Heart right ventricle (tissue), 16 donors: ENCODE measurements around the gene LIPA. TPM values are rescaled to one million over a fixed set of nuclear protein-coding genes. Genes with fewer than 3 reads are reported as not detected.
A peak's percentile ranks its signal among the peaks of the same experiment; 100 is the strongest.

ENCODE experiments used
- ATAC-seq, 8 donors: fragments of 200-7000 bp; cut with Tn5 transposase; one replicate each; pipeline ENCODE4 v1.9.1; 2020; ENCODE audit warnings: mild to moderate bottlenecking in 8 of 8, moderate library complexity in 8 of 8, moderate number of reproducible peaks in 1 of 8
- DNase-seq, 2 donors: peaks; one replicate each; pipeline ENCODE4 v3.0.0-alpha.2; 2020
- H3K27ac ChIP-seq, 10 donors: fragments of 200-600 bp; sonication (generic) in 2 of 10; one replicate each; pipeline versions ENCODE4 v1.5.0 to v1.8.0; 2020 to 2022; ENCODE audit warnings: mild to moderate bottlenecking in 3 of 10
- H3K27me3 ChIP-seq, 7 donors: fragments of 200-600 bp; one replicate each; pipeline ENCODE4 v1.8.0; 2021 to 2022; ENCODE audit warnings: mild to moderate bottlenecking in 2 of 7
- H3K36me3 ChIP-seq, 9 donors: fragments of 200-600 bp; sonication (generic) in 1 of 9; one replicate each; pipeline versions ENCODE4 v1.5.0 to v1.8.0; 2020 to 2022; ENCODE audit warnings: mild to moderate bottlenecking in 2 of 9
- H3K4me1 ChIP-seq, 9 donors: fragments of 200-600 bp; sonication (generic) in 1 of 9; one replicate each; pipeline versions ENCODE4 v1.5.0 to v1.8.0; 2020 to 2022; ENCODE audit warnings: mild to moderate bottlenecking in 4 of 9
- H3K4me3 ChIP-seq, 10 donors: fragments of 200-600 bp; sonication (generic) in 2 of 10; one replicate each; pipeline versions ENCODE4 v1.5.0 to v1.8.0; 2020 to 2022; ENCODE audit warnings: mild to moderate bottlenecking in 7 of 10, moderate library complexity in 2 of 10
- H3K9me3 ChIP-seq, 11 donors: fragments of 200-600 bp in 10 of 11; sonication (generic) in 2 of 11; one replicate each; pipeline versions ENCODE4 v1.5.0 to v1.8.0; 2013 to 2022; ENCODE audit warnings: mild to moderate bottlenecking in 2 of 11, control low read depth in 1 of 11, moderate library complexity in 1 of 11
- WGBS, 2 donors: extraction: QIAGEN DNeasy Blood & Tissue Kit; methylation state at CpG; one replicate each; pipeline ENCODE4 v1.1.7; 2013; ENCODE audit warnings: inconsistent platforms in 1 of 2; 5-methylcytosine and 5-hydroxymethylcytosine counted together
- intact Hi-C, 10 donors: fragments of 100-400 bp; cut with DNase I; formaldehyde crosslinking; loops; one replicate each; pipeline versions ENCODE4 v1.11.1 to v1.14.2; 2022
- polyA plus RNA-seq, 2 donors: library from polyadenylated mRNA; stranded (reverse); fragments of 200-250 nt; gene quantifications; one replicate each; pipeline ENCODE4 v1.2.3, GENCODE V29; 2013
- total RNA-seq, 10 donors: library from RNA; stranded (reverse); fragmentation: NEBNext Ultra II Directional in 3 of 10; extraction: Animal tissue kit (Norgen Biotek cat#: 25700) in 3 of 10; gene quantifications; one replicate each; pipeline versions ENCODE4 v1.2.1 to v1.2.4, GENCODE V29; 2021 to 2023
- TF ChIP-seq, protein P1 (sequence below), 9 donors: fragments of 200-600 bp; sonication (generic) in 2 of 9; IDR thresholded peaks; one replicate each; pipeline versions ENCODE4 v1.5.0 to v1.8.0; 2021 to 2022; ENCODE audit warnings: antibody characterized with exemption in 9 of 9, mild to moderate bottlenecking in 5 of 9, moderate library complexity in 1 of 9
- donor health status: Arrhythmogenic right ventricular cardiomyopathy.
- donor health status: ischemic (EF 13 %, LVEDD 7.1; RV severe dilation, severe dysfunction).
- donor health status: healthy with polysubstance abuse.
- donor health status: DM: no; HTN: yes; CAD: no.
- donor health status: DM: no; HTN: no; CAD: no.
- donor health status: ischemic (EF 25% LVEDD 6.9; RV normal size, moderate dysfunction).
- donor health status: ischemic (EF 25% LVEDD 5.7; RV mildly dilated, moderate dysfunction).
- donor health status: healthy.
- donor health status: DM: yes; HTN: yes; CAD: no.
- donor health status: Ischemic cardiomyopathy.
- donor health status: ischemic (EF 35%, LVEDD 5.7; RV mildly dilated, moderate dysfunction).
- donor health status: nonischemic (EF 11% LVEDD 7.7; RV severe dilation, severe dysfunction).
- donor health status: DM: yes; HTN: yes; CAD: no.
- donor health status: PGD.
- donor health status: ischemic (EF 29% LVEDD 5.4; RV normal size, mild dysfunction).
- donor health status: nonischemic (EF 23%, LVEDD 6.1; RV moderate dilation, normal function).

Gene LIPA
- total and polyA plus RNA-seq, 12 donors, result 7.8 to 58.5 (median 15.3) TPM

DNA sequence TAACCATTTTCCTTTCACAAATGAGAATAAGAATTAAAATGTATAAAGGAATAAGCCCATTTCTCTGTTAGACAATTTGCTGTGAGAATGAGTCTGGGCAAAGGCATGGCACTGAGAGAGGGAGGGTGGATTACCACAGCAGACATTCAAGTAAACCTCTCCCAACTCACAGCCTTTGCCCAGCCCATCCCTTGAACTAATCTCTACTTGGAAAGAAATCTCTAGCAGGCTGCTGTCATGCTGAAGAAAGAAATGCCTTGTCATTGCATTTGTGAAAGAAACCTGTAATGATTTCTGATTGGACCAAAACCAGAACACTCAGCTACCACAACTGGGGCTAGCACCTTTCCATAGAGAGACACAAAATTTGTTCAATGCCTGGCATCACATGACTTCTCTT, 83.7 kb downstream of the LIPA start:
- DNase-seq, result no peak
- intact Hi-C loops, result no loop called here
- TF ChIP-seq, protein P1, sequence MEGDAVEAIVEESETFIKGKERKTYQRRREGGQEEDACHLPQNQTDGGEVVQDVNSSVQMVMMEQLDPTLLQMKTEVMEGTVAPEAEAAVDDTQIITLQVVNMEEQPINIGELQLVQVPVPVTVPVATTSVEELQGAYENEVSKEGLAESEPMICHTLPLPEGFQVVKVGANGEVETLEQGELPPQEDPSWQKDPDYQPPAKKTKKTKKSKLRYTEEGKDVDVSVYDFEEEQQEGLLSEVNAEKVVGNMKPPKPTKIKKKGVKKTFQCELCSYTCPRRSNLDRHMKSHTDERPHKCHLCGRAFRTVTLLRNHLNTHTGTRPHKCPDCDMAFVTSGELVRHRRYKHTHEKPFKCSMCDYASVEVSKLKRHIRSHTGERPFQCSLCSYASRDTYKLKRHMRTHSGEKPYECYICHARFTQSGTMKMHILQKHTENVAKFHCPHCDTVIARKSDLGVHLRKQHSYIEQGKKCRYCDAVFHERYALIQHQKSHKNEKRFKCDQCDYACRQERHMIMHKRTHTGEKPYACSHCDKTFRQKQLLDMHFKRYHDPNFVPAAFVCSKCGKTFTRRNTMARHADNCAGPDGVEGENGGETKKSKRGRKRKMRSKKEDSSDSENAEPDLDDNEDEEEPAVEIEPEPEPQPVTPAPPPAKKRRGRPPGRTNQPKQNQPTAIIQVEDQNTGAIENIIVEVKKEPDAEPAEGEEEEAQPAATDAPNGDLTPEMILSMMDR (IDR thresholded peaks at IDR 0.05), result no peak
- Histone ChIP-seq H3K36me3 (no peaks in the 10 kb centered on the region), H3K9me3 (no peaks in the 10 kb centered on the region), H3K27ac (no peak overlapping the region), H3K4me3 (no peak overlapping the region), H3K27me3 (peaks cover 0 to 6% (median 0%) of the 10 kb centered on the region in 7 donors), H3K4me1 (peaks cover 0 to 24% (median 0%) of the 10 kb centered on the region in 9 donors)
- ATAC-seq, result peak in 1 of 8 donors; percentile 37

DNA sequence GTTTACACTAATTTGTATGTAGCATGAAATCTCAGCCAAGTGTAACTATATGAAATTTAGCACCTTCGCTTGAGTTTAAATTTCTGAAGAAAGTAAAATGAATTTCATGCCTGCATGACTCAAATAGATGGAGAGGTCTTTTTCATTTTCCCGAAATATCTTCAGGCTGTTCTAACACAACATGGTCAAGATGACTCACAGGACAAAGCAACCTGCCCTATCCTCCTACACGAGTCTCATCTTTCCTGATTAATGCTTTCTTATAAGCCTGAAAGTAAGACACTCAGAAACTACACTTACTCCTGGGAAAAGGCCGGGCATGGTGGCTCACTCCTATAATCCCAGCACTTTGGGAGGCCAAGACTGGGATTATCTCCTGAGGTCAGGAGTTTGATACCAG, 85.7 kb downstream of the LIPA start:
- TF ChIP-seq, protein P1 (IDR thresholded peaks at IDR 0.05), result no peak
- no peaks in the 10 kb centered on the region for H3K27me3 ChIP-seq
- no peak for DNase-seq
- no peak for ATAC-seq
- intact Hi-C loops, result no loop called here
- WGBS, 2 donors, result 93 to 94% methylated on average over 4 of the region's 4 CpGs
- H3K27ac ChIP-seq, result no peak overlapping the region
- no peaks in the 10 kb centered on the region for H3K9me3 ChIP-seq
- H3K36me3 ChIP-seq, result no peaks in the 10 kb centered on the region
- no peak overlapping the region for H3K4me3 ChIP-seq
- H3K4me1 ChIP-seq, result peaks cover 0 to 22% (median 0%) of the 10 kb centered on the region in 9 donors

DNA sequence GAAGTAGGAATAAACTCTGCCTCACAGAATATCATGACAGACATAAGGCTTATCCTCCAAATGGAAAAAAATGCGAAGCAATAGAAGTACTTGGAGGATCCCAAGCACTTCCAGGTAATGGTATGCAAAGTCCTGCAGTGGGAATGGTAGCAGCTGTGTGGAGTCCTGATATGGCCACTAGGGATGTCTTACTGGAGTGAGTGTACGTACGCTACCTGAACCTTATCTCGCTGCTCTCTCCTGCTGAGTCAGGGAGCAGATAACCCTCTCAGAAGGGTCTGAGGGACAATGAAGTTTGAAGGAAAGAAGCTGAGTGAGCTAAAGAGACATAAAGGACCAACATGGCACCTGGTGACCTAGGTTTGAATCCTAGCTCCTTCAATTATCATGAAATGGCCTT, 86.7 kb downstream of the LIPA start:
- ATAC-seq (no peak), DNase-seq (no peak)
- WGBS, 2 donors, result 66 to 79% methylated on average over 4 of the region's 4 CpGs
- H3K27me3 ChIP-seq, result no peaks in the 10 kb centered on the region
- no peak overlapping the region for H3K27ac ChIP-seq
- no peak overlapping the region for H3K4me3 ChIP-seq
- H3K4me1 ChIP-seq, result peaks cover 0 to 22% (median 0%) of the 10 kb centered on the region in 9 donors
- intact Hi-C loops, result no loop called here
- no peaks in the 10 kb centered on the region for H3K9me3 ChIP-seq
- no peaks in the 10 kb centered on the region for H3K36me3 ChIP-seq
- TF ChIP-seq, protein P1 (IDR thresholded peaks at IDR 0.05), result no peak

DNA sequence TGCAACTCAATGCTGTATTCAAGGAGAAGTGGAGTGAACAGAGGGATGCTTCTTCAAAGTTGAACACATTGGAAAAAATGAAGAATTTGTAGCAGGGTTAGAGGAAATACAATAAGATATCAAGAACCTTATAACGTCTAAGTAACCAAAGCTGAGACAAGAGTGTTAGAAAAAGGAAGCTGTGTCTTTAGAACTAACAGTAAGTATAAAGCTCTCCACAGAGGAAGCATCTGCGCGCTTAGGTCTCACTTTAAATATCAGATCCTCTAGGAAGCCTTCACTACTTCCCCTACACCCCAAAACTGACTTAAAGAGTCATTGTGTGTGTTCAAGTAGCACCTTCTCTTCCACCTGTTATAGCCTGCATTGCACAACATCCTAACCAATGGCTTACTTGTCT, 87.5 kb downstream of the LIPA start:
- TF ChIP-seq, protein P1 (IDR thresholded peaks at IDR 0.05), result no peak
- intact Hi-C loops, result no loop called here
- no peaks in the 10 kb centered on the region for H3K36me3 ChIP-seq
- DNase-seq (no peak), ATAC-seq (peak in 6 of 8 donors; percentile 15 to 61 (median 46))
- peak overlapping the region in 2 of 10 donors; percentile 23 to 70 for H3K27ac ChIP-seq
- peak overlapping the region in 1 of 10 donors; percentile 15 for H3K4me3 ChIP-seq
- H3K9me3 ChIP-seq, result no peaks in the 10 kb centered on the region
- 78 to 79% methylated on average over 3 of the region's 3 CpGs for WGBS, 2 donors
- H3K27me3 ChIP-seq, result no peaks in the 10 kb centered on the region
- peaks cover 0 to 22% (median 0%) of the 10 kb centered on the region in 9 donors for H3K4me1 ChIP-seq

Other genes with a start within 250 kb of the LIPA start
- 1 to 10 TPM in 3 of 10 donors, under 1 TPM in 6, not detected in 1; 0.31 to 8.8 (median 0.76) TPM for gene CH25H, start 44.5 kb downstream of the LIPA start, total RNA-seq
- gene CH25H, start 44.5 kb downstream of the LIPA start, polyA plus RNA-seq, result under 1 TPM; 0.23 to 0.51 TPM
- gene IFIT2, start 50.3 kb upstream of the LIPA start, total RNA-seq, result 10 to 100 TPM in 3 of 10 donors, 1 to 10 TPM in 7; 2.1 to 24.4 (median 6.5) TPM
- 1 to 10 TPM; 1.8 to 4.6 TPM for gene IFIT2, start 50.3 kb upstream of the LIPA start, polyA plus RNA-seq
- gene IFIT3, start 76.2 kb upstream of the LIPA start, total RNA-seq, result 100 to 1,000 TPM in 1 of 10 donors, 10 to 100 TPM in 7, 1 to 10 TPM in 2; 8.0 to 102 (median 13.2) TPM
- gene IFIT3, start 76.2 kb upstream of the LIPA start, polyA plus RNA-seq, result 1 to 10 TPM; 4.7 to 7.9 TPM
- under 1 TPM in 1 of 10 donors, not detected in 9; 0.21 TPM for gene IFIT1B, start 126.3 kb upstream of the LIPA start, total RNA-seq
- gene IFIT1B, start 126.3 kb upstream of the LIPA start, polyA plus RNA-seq, result not detected
- 10 to 100 TPM; 18.8 to 50.1 (median 30.1) TPM for gene IFIT1, start 140.8 kb upstream of the LIPA start, total RNA-seq
- gene IFIT1, start 140.8 kb upstream of the LIPA start, polyA plus RNA-seq, result 10 to 100 TPM in 1 of 2 donors, 1 to 10 TPM in 1; 5.1 to 20.8 TPM
- gene IFIT5, start 162.8 kb upstream of the LIPA start, total RNA-seq, result 10 to 100 TPM in 8 of 10 donors, 1 to 10 TPM in 2; 8.3 to 16.9 (median 11.2) TPM
- 1 to 10 TPM; 5.4 to 7.0 TPM for gene IFIT5, start 162.8 kb upstream of the LIPA start, polyA plus RNA-seq